Breast epithelium (tissue), 4 donors: ENCODE results near the gene SPDYE4. TPM values are rescaled to one million over a fixed set of nuclear protein-coding genes. Genes with fewer than 3 reads are reported as not detected.
A peak's percentile ranks its signal among the peaks of the same experiment; 100 is the strongest.

Experiments used
- DNase-seq, 2 donors: peaks; one replicate each; pipeline ENCODE4 v3.0.0-alpha.2; 2019; ENCODE audit warnings: low spot score in 2 of 2
- H3K27ac ChIP-seq, 2 donors: fragments of 200-600 bp; sonication (generic) in 1 of 2; one replicate each; pipeline ENCODE4 v1.5.1; 2016 to 2019; ENCODE audit warnings: mild to moderate bottlenecking in 1 of 2
- H3K27me3 ChIP-seq, 2 donors: fragments of 200-600 bp; sonication (generic) in 1 of 2; one replicate each; pipeline versions ENCODE4 v1.5.1 to v1.6.0; 2017 to 2019; ENCODE audit warnings: control low read depth in 1 of 2, mild to moderate bottlenecking in 1 of 2
- H3K36me3 ChIP-seq: fragments of 200-600 bp; one replicate; pipeline ENCODE4 v1.5.1; 2019
- H3K4me1 ChIP-seq, 2 donors: fragments of 200-600 bp; sonication (generic); one replicate each; pipeline ENCODE4 v1.5.1; 2016 to 2019; ENCODE audit warnings: control low read depth in 1 of 2
- H3K4me3 ChIP-seq, 3 donors: fragments of 200-600 bp; sonication (generic); 1 replicate in 2 of 3; 2 replicates in 1 of 3; pipeline ENCODE4 v1.5.1; 2016 to 2019; ENCODE audit warnings: mild to moderate bottlenecking in 3 of 3, moderate library complexity in 2 of 3
- H3K9me3 ChIP-seq, 2 donors: fragments of 200-600 bp; sonication (generic) in 1 of 2; one replicate each; pipeline ENCODE4 v1.5.1; 2016 to 2019; ENCODE audit warnings: control low read depth in 1 of 2
- CTCF ChIP-seq, 3 donors: fragments of 450-650 bp; IDR thresholded peaks; one replicate each; pipeline ENCODE4 v1.5.1; 2016 to 2017; ENCODE audit warnings: antibody characterized with exemption in 3 of 3, mild to moderate bottlenecking in 3 of 3, moderate library complexity in 3 of 3
- POLR2A ChIP-seq: fragments of 450-650 bp; IDR thresholded peaks from one replicate; pipeline ENCODE4 v1.6.1; 2016; ENCODE audit warnings: antibody characterized with exemption, mild to moderate bottlenecking, moderate library complexity
- POLR2AphosphoS5 ChIP-seq, 3 donors: sonication (generic); formaldehyde crosslinking; IDR thresholded peaks; one replicate each; pipeline ENCODE4 v1.6.1; 2017; ENCODE audit warnings: antibody characterized with exemption in 3 of 3
- intact Hi-C: fragments of 100-400 bp; cut with DNase I; formaldehyde crosslinking; loops from one replicate; pipeline ENCODE4 v1.15.1; 2023; ENCODE audit warnings: low total_unique reads
- total RNA-seq, 3 donors: library from RNA; depleted of rRNA; stranded (reverse); fragments of >200 nt; gene quantifications; one replicate each; pipeline ENCODE4 v1.1.0, GENCODE V29; 2016

SPDYE4 gene
- total RNA-seq, 3 donors from 2014 or later: not detected

- no peak for DNase-seq
- Histone ChIP-seq H3K36me3 (no peaks in the 10 kb centered on the region), H3K4me3 (no peak overlapping the region), H3K27me3 (no peaks in the 10 kb centered on the region), H3K9me3 (no peaks in the 10 kb centered on the region), H3K27ac (peak overlapping the region in 1 of 2 donors; percentile 20), H3K4me1 (no peaks in the 10 kb centered on the region)
- intact Hi-C loops: no loop called here
- TF ChIP-seq POLR2AphosphoS5 (IDR thresholded peaks at IDR 0.05): no peak
- TF ChIP-seq CTCF (IDR thresholded peaks at IDR 0.05): no peak
- TF ChIP-seq POLR2A: no peak
Measured at GRCh38 chr17:8782176-8782575, 23.8 kb upstream of the SPDYE4 start.

- no peaks in the 10 kb centered on the region for H3K4me1 ChIP-seq
- no peak overlapping the region for H3K4me3 ChIP-seq
- DNase-seq: no peak
- no peak overlapping the region for H3K27ac ChIP-seq
- no peaks in the 10 kb centered on the region for H3K27me3 ChIP-seq
- H3K36me3 ChIP-seq: no peaks in the 10 kb centered on the region
- intact Hi-C loops: no loop called here
- TF ChIP-seq CTCF (IDR thresholded peaks at IDR 0.05) (no peak), POLR2A (no peak), POLR2AphosphoS5 (IDR thresholded peaks at IDR 0.05) (no peak)
- no peaks in the 10 kb centered on the region for H3K9me3 ChIP-seq
Measured at GRCh38 chr17:8781776-8782175, 23.4 kb upstream of the SPDYE4 start.

- Histone ChIP-seq H3K36me3 (no peaks in the 10 kb centered on the region), H3K4me3 (no peak overlapping the region), H3K27ac (no peak overlapping the region), H3K9me3 (no peaks in the 10 kb centered on the region), H3K27me3 (no peaks in the 10 kb centered on the region), H3K4me1 (no peaks in the 10 kb centered on the region)
- intact Hi-C loops: no loop called here
- TF ChIP-seq CTCF (IDR thresholded peaks at IDR 0.05): no peak
- no peak for TF ChIP-seq POLR2A
- no peak for TF ChIP-seq POLR2AphosphoS5 (IDR thresholded peaks at IDR 0.05)
- DNase-seq: no peak
Measured at GRCh38 chr17:8776881-8777280, 18.5 kb upstream of the SPDYE4 start.

GRCh38 chr17:8776248-8776647 lies 17.9 kb upstream of the SPDYE4 start:
- TF ChIP-seq POLR2A (no peak), POLR2AphosphoS5 (IDR thresholded peaks at IDR 0.05) (no peak), CTCF (IDR thresholded peaks at IDR 0.05) (no peak)
- intact Hi-C loops: no loop called here
- no peak overlapping the region for H3K27ac ChIP-seq
- no peaks in the 10 kb centered on the region for H3K9me3 ChIP-seq
- H3K36me3 ChIP-seq: no peaks in the 10 kb centered on the region
- DNase-seq: no peak
- H3K4me3 ChIP-seq: no peak overlapping the region
- H3K27me3 ChIP-seq: no peaks in the 10 kb centered on the region
- no peaks in the 10 kb centered on the region for H3K4me1 ChIP-seq

- TF ChIP-seq CTCF (IDR thresholded peaks at IDR 0.05): no peak
- TF ChIP-seq POLR2AphosphoS5 (IDR thresholded peaks at IDR 0.05): no peak
- TF ChIP-seq POLR2A: no peak
- H3K4me1 ChIP-seq: no peaks in the 10 kb centered on the region
- DNase-seq: no peak
Measured at GRCh38 chr17:8766731-8767130, 8.4 kb upstream of the SPDYE4 start.

More at GRCh38 chr17:8766731-8767130, 8.4 kb upstream of the SPDYE4 start:
- Histone ChIP-seq H3K36me3 (no peaks in the 10 kb centered on the region), H3K4me3 (no peak overlapping the region), H3K27me3 (no peaks in the 10 kb centered on the region), H3K9me3 (no peaks in the 10 kb centered on the region), H3K27ac (no peak overlapping the region)
- intact Hi-C loops: no loop called here
